Renal cortex interstitium (tissue), 15 donors: ENCODE data around the gene CRB2. TPM values are rescaled to one million over a fixed set of nuclear protein-coding genes. Genes with fewer than 3 reads are reported as not detected.

Source experiments
- DNase-seq, 11 donors: peaks; one replicate each; pipeline ENCODE4 v3.0.0-alpha.2; 2013; ENCODE audit warnings: low read depth in 9 of 11, low spot score in 4 of 11; ENCODE audit errors: extremely low read depth in 1 of 11
- long read RNA-seq, 16 experiments: transcript quantifications; one replicate each; lab custom pipeline, GENCODE V29; 2026
- polyA plus RNA-seq, 3 donors: library from polyadenylated mRNA; unstranded; fragments of 120-200 nt; gene quantifications; one replicate each; pipeline ENCODE4 v1.2.1, GENCODE V29; 2013; ENCODE audit not compliant: insufficient read length in 3 of 3

The CRB2 gene
- 10 to 100 TPM; 20.0 to 30.0 (median 27.5) TPM for polyA plus RNA-seq
- long read RNA-seq, donor 1, partial matches to known transcripts, result 6 of 6 reads
- long read RNA-seq, donor 1, other reads (novel, unspliced or antisense), result 0 of 6 reads
- long read RNA-seq, donor 2, result 0 reads
- long read RNA-seq, donor 3, partial matches to known transcripts, result 7 of 7 reads
- long read RNA-seq, donor 3, other reads (novel, unspliced or antisense), result 0 of 7 reads
- long read RNA-seq, donor 4, result 0 reads
- long read RNA-seq, donor 5, result 0 reads
- long read RNA-seq, donor 6, result 0 reads
- long read RNA-seq, donor 7, result 0 reads
- long read RNA-seq, donor 8, result 0 reads
- long read RNA-seq, donor 9, result 0 reads
- long read RNA-seq, donor 10, result 0 reads
- long read RNA-seq, donor 11, result 0 reads
- long read RNA-seq, donor 12, result 0 reads
- long read RNA-seq, donor 13, result 0 reads
- long read RNA-seq, donor 14, result 0 reads
- long read RNA-seq, donor 15, result 0 reads
- long read RNA-seq, donor 16, result 0 reads

- no peak for DNase-seq
Observed at GRCh38 chr9:123355761-123356431, at the start of gene CRB2. TSS of gene CRB2 (plus strand) at chr9:123356197. CDS start at chr9:123356261, 64 bp downstream.

- DNase-seq, result no peak
Observed at GRCh38 chr9:123309611-123310010, 46.4 kb upstream of the CRB2 start.

- no peak for DNase-seq
Observed at GRCh38 chr9:123310551-123311249, 45.3 kb upstream of the CRB2 start.

- DNase-seq, result peak in 1 of 11 donors; percentile 50
Observed at GRCh38 chr9:123311250-123311752, 44.7 kb upstream of the CRB2 start.

- DNase-seq, result no peak
Observed at GRCh38 chr9:123312306-123312877, 43.6 kb upstream of the CRB2 start.

- DNase-seq, result no peak
Observed at GRCh38 chr9:123314617-123315016, 41.4 kb upstream of the CRB2 start.

GRCh38 chr9:123315635-123316034 lies 40.4 kb upstream of the CRB2 start:
- DNase-seq, result no peak

GRCh38 chr9:123316053-123316718 lies 39.8 kb upstream of the CRB2 start:
- no peak for DNase-seq

- DNase-seq, result no peak
Observed at GRCh38 chr9:123318202-123318601, 37.8 kb upstream of the CRB2 start.

GRCh38 chr9:123318961-123319421 lies 37.0 kb upstream of the CRB2 start:
- DNase-seq, result no peak

- DNase-seq, result no peak
Observed at GRCh38 chr9:123319541-123320339, 36.3 kb upstream of the CRB2 start.

- no peak for DNase-seq
Observed at GRCh38 chr9:123320814-123321213, 35.2 kb upstream of the CRB2 start.

GRCh38 chr9:123321616-123322272 lies 34.3 kb upstream of the CRB2 start:
- DNase-seq, result no peak

GRCh38 chr9:123322273-123323195 lies 33.5 kb upstream of the CRB2 start:
- DNase-seq, result no peak

GRCh38 chr9:123323196-123324013 lies 32.6 kb upstream of the CRB2 start:
- DNase-seq, result no peak
